Temporal lobe (tissue), 2 donors: ENCODE data around the gene HMMR. TPM values are rescaled to one million over a fixed set of nuclear protein-coding genes. Genes with fewer than 3 reads are reported as not detected.

Experiments
- small RNA-seq: library from RNA; depleted of rRNA; stranded (forward); fragments of <200 nt; gene quantifications from one replicate; pipeline ENCODE3, GENCODE V24; 2014; ENCODE audit warnings: low replicate concordance
- total RNA-seq: library from RNA; depleted of rRNA; stranded (reverse); fragments of >200 nt; gene quantifications from one replicate; pipeline ENCODE4 v1.2.3, GENCODE V29; 2014

The HMMR gene
- total RNA-seq, 1 donor from 2014 or later = 2.2 TPM

Small RNAs within 50 kb of the gene (small RNA-seq; reads per million reads assigned to genes)
- gene AC008723.1 = not detected

Other genes with a start within 250 kb of the HMMR start
- gene CCNG1, start 23.0 kb upstream of the HMMR start, total RNA-seq = 65.9 TPM
- 15.0 TPM for gene NUDCD2, start 530 bp upstream of the HMMR start, total RNA-seq
- gene MAT2B, start 45.0 kb downstream of the HMMR start, total RNA-seq = 28.8 TPM